Measurements from ENCODE around the gene GAPT.

- TF ChIP-seq CTCF (conservative IDR thresholded peaks at IDR 0.05 in 1 of 2, IDR thresholded peaks at IDR 0.05 in 1 of 2; ENCODE audit: low read depth in 1 of 2, low read length in 2 of 2), result no peak
- TF ChIP-seq EZH2 (IDR thresholded peaks at IDR 0.05; ENCODE audit: low read length, missing control alignments), result no peak
These were observed 31.9 kb upstream of the GAPT start for GRCh38 chr5:58459146-58460001.
